Middle frontal gyrus (tissue), 1 donor: Measurements from ENCODE around the gene LOX.

Source experiments
- DNase-seq: peaks from one replicate; pipeline ENCODE4 v3.0.0-alpha.2; 2015; ENCODE audit warnings: low spot score; ENCODE audit errors: extremely low spot score

Gene LOX

DNA sequence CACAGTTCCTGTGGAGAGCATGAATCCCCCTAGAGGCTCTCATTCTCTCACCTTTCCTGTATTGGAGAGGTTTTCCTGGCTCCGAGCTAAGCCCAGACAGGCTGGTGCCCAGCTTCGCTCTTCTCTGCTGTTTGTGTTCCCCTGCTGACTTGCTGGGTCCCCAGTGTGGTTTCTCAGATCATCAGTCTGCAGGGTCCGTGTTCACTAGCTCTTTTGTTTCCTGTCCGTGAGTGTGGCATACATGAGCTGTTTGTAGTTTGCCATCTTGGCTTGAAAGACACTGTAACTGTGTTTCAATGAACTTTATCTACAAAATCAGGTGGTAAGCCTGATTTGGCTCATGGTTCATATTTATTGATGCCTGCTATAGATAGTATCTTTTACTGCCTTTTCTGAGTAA is 23.8 kb downstream of the LOX start:
- DNase-seq: no peak

DNA sequence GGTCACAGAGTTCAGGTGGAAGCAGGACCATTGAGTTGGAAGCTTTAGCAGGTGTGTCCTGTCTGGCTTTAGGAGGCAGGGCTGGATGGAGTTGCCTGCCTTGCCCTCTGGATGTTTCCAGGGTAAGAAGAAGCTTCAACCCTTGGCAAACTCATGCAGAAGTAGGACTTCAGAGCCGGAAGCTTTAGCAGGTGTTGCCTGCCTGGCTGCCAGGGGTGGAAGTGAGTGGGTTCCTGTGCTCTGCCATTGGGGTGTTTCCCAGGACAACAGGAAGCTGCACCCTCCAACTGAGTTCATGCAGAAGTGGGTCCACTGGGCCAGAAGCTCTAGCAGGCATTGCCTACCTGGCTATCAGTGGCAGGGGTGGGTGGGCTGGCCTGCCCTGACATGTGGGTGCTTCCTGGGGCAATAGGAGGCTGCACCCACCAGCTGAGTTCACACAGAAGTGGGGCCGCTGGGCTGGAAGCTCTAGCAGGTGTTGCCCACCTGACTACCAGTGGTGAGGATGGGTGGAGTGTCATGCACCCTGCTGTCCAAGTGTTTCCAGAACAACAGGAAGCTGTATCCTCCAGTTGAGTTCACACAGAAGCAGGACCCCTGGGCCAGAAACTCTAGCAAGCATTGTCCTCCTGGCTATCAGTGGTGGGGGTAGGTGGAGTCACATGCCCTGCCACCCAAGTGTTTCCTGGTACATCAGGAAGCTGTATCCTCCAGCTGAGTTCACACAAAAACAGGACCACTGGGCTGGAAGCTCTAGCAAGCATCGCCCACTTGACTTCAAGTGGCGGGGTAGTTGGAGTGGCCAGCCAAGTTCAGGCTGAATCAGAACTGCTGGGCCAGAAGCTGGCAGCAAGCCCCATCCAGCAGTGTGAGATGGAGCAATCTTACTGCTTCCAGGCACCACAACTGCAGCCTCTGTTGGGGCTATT is 24.6 kb downstream of the LOX start:
- no peak for DNase-seq

DNA sequence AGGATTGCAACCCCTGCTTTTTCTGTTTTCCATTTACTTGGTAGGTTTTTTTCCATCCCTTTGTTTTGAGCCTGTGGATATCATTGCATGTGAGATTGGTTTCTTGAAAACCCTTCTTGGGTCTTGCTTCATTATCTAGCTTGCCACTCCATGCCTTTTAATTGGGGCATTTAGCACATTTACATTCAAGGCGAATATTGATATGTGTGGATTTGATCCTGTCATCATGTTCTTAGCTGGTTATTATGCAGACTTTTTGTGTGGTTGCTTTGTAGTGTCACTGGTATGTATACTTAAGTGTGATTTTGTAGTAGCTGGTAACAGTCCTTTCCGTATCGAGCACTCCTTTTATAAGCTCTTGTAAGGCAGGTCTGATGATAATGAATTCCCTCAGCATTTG is 26.5 kb downstream of the LOX start:
- DNase-seq: no peak

DNA sequence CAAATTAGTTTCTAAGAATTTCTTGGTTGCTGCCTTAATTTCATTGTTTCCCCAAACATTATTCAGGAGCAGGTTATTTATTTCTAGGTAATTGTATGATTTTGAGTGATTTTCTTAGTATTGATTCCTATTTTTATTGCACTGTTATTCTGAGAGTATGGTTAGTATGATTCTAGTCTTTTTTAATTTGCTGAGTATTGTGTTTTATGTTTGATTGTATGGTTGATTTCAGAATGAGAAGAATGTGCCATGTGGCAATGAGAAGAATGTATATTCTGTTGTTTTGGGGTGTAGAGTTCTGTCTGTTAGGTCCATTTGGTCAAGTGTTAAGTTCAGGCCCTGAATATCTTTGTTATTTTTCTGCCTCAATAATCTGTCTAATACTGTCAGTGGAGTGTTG is 27.1 kb downstream of the LOX start:
- no peak for DNase-seq

DNA sequence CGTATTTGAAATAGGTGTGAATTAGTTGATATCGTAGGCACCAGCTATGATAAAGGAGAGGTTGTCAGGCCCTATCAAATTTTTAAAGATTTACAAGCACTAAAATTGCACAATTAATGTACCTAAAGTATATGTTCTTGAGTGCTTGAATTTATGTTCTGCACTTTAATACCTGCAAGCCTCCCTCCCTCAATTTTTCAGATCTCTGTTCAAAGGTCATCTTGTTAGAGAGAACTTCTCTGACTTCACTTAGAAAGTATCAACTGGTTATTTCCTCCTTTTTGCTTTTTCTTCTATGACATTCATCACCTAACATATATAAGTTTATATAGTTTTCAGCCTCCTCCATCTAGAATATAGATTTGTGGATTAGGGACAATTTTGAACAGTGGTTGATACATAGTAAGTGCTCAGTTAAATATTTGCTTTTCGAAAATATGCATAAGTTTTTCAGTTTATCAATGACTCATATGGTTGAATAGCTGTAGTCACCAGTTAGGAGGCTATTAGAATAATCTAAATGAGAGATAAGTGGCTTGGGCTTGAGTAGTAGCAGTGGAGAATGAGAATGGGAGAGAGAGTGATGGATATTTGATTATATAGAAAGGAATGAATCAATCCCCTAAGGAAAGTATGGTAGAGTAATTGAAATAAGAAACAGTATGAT is 37.3 kb downstream of the LOX start:
- DNase-seq: no peak

DNA sequence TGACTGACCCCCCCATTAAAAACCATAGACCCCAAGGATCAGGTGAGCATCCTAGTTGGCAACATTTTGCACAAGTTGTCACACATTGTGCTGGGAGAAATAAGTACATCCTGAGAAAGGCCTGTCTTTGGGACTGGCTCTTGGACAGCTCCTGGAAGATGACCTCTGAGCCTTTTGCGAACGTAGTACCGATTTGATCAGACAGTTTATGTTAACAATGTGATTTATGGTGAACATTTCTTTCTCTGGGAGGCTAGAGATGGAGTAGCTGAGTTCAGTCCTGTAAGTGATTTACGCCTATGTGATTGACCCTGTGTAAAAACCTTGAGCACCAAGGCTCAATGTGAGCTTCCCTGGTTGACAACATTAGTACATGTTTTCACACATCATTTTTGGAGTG is 41.7 kb downstream of the LOX start:
- no peak for DNase-seq

DNA sequence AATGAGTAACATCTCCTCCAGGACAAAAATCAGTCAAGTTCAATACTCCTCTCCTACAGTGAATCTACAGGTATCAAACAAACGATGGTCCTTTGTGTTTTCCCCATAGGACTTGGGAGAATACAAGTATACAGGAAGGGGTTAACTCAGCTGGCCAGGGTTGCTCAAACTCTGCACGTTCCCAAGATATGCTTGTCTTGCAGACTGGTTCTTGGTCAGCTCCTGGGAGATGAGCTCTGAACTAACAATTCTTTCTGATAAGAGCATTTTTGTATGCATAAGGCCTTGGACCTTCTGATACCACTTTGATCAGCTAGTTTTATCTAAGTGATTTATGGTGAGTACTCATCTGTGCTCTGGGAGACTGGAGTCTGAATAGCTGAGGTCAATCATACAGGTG is 42.1 kb downstream of the LOX start:
- DNase-seq: no peak

DNA sequence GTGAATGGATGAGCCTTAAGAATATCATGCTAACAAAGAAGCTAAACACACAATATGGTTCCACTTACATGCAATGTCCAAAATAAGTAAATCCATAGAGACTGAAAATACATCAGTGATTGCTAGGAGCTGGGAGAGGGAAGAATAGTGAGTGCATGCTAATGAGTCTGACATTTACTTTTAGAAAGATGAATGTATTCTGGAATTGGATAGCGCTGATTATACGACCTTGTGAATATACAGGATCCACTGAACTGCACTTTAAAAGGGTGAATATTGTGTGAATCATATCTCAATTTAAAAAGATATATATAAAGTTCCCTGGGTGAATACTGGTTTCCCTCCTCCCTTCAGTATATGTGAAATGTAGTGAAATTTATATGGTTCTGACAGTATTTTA is 46.2 kb downstream of the LOX start:
- no peak for DNase-seq

DNA sequence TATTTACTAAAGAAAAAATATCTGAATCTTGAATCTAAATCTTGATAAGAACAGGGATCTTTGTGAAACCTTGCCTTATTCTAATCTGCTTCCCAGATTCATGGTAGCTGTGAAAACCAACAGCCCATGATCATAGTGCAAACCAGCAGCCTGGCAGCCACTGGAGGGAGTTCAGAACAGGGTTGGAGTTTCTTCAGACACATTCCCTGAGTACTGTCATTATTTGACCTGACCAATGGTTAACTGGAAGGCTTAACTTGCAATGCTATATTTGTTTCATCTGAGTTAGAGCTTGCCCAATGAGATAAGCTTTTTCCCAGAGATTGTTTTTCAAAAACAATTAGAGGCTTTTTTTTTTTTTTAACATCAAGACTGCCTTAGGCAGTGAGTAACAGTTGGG is 47.8 kb downstream of the LOX start:
- DNase-seq: no peak

DNA sequence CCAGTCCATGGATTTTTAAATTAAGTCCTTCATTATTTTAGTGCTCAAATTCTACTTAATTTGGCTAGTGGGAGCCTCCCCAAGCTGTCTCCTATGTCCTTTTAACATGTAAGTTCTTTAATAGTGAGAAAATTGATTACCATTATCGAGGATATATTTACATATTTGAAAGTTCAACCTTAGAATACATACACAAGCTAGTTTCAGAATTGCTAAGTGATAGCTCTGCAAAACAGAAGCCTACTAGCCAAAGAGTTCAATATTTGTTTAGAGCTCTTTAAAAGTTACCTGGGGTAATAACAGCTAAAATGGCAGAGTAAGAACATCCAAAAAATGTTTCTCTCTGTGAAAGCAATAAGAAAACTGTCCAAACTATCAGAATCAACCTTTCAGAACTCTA is 48.2 kb downstream of the LOX start:
- DNase-seq: no peak

DNA sequence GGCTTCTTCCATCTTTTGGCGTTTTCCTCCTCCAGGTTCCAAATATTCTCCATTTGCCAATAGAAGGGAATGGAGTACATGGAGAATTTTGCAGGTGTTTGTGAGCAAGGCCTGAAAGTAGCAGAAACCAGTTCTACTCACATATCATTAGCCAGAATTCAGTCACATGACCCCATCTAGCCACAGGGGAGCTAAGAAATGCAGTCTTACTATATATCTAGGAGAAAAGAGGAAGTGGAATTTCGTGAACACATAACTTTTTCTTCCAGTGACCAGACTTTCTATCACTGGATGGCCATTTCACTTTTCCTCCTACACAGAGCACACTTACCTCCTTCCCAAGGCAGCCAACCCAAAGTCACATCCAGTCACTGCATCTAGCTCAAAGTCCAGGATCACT is 55.1 kb downstream of the LOX start:
- DNase-seq: no peak

DNA sequence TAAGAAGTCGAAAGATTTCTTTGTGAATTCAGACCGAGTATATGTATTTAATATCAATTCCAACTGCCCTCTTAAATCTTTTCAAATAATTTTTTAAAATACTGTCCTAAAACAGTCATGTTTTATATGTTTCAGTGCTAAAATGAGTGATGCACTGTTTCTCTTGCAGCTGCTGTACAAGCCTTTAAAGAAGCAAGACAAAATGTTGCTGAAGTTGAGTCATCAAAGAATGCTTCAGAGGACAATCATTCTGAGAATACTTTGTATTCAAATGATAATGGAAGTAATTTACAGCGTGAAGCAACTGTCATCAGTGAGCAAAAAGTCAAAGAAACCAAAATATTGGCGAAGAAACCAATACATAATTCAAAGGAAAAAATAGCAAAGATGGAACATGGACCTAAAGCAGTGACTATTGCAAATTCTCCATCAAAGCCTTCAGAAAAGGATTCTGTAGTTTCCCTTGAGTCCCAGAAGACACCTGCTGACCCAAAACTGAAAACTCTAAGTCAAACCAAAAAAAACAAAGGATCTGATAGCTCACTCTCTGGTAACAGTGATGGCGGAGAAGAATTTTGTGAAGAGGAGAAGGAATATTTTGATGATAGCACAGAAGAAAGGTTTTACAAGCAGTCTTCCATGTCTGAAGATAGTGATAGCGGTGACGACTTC is 58.0 kb downstream of the LOX start:
- DNase-seq: no peak

DNA sequence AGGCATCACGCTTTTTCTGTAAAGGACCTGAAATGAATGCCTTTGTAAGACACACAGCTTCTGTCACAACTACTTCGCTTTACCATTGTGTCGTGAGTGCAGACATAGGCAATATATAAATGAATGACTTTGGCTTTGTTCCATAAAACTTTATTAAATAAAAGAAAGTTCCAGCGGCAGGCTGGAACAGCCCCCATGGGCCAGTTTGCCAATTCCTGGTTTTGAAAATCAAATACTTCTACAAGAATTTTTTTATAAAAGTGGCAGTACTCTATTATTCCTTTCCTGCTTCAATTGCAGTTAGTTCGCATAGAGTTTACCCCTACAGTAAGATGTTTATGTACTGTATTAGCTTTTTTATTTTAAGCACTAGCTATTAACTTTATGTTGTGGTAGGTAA is 62.6 kb downstream of the LOX start:
- DNase-seq: no peak

DNA sequence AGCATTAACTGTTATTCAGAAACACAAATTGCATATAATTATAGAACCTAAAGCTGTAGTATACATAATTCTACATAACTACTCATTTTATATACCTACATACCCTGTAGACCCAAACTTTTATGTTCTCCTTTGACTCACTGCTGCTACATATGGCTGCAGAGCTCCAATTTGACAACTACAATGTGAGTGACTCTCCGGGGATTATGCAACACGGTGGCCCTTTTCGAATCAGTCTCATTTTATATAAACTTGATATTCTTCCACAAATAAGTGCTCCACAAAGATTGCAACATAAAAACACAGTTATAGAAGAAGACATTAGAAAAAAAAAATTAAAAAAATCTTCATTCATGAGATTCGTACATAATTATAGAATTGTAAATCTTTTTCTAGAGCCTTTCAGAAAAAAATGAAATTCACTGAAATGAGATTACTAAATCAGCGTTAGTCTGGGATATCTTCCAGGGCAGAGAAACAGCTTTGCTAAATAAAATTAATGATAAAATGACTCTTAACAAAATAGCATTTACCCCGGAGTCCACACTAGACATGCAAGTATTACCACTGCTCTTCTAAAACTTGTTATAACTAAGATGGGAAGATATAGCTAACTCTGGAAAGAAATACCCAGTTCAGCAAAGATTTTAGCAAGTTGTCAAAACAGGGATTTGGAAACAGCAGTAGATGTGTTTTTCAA is 63.7 kb downstream of the LOX start:
- DNase-seq: no peak
